22Rv1 (cell line): ENCODE data around the gene GDPD4.
"Not testable (repeated sequence)": the region's sequence is repeated elsewhere in the genome, so short reads cannot be mapped to it uniquely, and the experiment has no call there.

Source experiments
- H3K27ac ChIP-seq: fragments of 450-650 bp; 2 replicates; pipeline ENCODE4 v1.5.1; 2017
- CTCF ChIP-seq: fragments of 450-650 bp; IDR thresholded peaks from 2 replicates; pipeline ENCODE4 v1.5.1; 2017; ENCODE audit warnings: mild to moderate bottlenecking
- ZFX ChIP-seq: fragments of 450-650 bp; IDR thresholded peaks from 2 replicates; pipeline ENCODE4 v1.6.1; 2017; ENCODE audit warnings: antibody characterized with exemption, borderline replicate concordance

GDPD4 gene

GRCh38 chr11:77311701-77312100 is 10.2 kb upstream of the GDPD4 start:
- no peak for TF ChIP-seq ZFX
- no peak for TF ChIP-seq CTCF
- no peak overlapping the region for H3K27ac ChIP-seq

GRCh38 chr11:77310721-77311120 is 9.2 kb upstream of the GDPD4 start:
- TF ChIP-seq ZFX: no peak
- no peak for TF ChIP-seq CTCF
- H3K27ac ChIP-seq: no peak overlapping the region

GRCh38 chr11:77309401-77310085 is 8.1 kb upstream of the GDPD4 start:
- no peak for TF ChIP-seq ZFX
- no peak for TF ChIP-seq CTCF
- H3K27ac ChIP-seq: no peak overlapping the region

GRCh38 chr11:77308838-77309237 is 7.4 kb upstream of the GDPD4 start:
- no peak for TF ChIP-seq ZFX
- TF ChIP-seq CTCF: no peak
- H3K27ac ChIP-seq: no peak overlapping the region

GRCh38 chr11:77303328-77303727 is 1.8 kb upstream of the GDPD4 start:
- no peak overlapping the region for H3K27ac ChIP-seq
- TF ChIP-seq ZFX (no peak), CTCF (no peak)

- H3K27ac ChIP-seq: no peak overlapping the region
- no peak for TF ChIP-seq CTCF
- TF ChIP-seq ZFX: no peak
Measured at GRCh38 chr11:77302752-77303151, 1.3 kb upstream of the GDPD4 start.

GRCh38 chr11:77300695-77301094 is 791 bp downstream of the GDPD4 start:
- TF ChIP-seq ZFX (no peak), CTCF (no peak)
- no peak overlapping the region for H3K27ac ChIP-seq

GRCh38 chr11:77300028-77300427 is 1.5 kb downstream of the GDPD4 start:
- H3K27ac ChIP-seq: not testable (repeated sequence)
